ENCODE data around the gene PNCK. TPM values are rescaled to one million over a fixed set of nuclear protein-coding genes. Genes with fewer than 3 reads are reported as not detected.

The PNCK gene
- total RNA-seq, 1 experiment from 2014 or later = not detected

DNA sequence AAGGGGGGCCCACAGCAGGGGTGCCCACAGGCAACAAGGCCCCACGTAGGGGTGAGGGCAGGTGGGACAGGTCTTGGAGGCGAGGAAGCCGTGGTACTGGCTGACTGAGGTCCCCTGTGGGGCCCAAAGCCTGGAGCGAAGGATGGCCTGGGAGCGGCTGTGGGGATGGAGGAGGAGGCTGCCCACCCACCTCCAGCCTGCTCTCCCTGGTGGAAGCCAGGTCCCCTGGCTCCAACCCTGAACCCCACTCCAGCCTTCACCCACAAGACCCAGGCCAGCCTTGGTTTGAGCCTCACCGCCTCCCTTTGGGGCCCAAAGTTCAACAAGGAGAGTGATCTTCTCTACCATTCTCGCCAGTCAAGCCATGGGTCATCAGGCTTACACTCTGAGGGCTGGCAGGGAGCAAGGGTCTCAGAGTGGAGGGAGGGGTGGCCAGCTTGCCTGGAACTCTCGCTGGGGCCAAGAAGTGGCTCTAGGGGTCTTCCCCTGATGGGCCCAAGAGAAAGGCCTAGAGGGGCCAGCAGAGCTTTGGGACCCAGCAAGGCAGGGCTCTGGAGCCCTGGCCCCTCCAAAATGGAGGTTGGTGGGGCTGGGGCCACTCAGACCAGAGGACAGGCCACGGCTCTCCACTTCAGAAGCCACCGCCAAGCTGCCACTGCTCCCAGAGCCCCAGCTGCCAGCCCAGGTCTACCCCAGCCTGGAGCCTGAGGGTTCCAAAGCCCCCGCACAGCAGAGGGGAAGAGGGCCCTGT is 5.0 kb downstream of the PNCK start:
- in situ Hi-C loops (cut with HindIII; ENCODE audit: low sequenced_read_pairs) = no loop called here
- no peak for DNase-seq (ENCODE audit: low spot score)

DNA sequence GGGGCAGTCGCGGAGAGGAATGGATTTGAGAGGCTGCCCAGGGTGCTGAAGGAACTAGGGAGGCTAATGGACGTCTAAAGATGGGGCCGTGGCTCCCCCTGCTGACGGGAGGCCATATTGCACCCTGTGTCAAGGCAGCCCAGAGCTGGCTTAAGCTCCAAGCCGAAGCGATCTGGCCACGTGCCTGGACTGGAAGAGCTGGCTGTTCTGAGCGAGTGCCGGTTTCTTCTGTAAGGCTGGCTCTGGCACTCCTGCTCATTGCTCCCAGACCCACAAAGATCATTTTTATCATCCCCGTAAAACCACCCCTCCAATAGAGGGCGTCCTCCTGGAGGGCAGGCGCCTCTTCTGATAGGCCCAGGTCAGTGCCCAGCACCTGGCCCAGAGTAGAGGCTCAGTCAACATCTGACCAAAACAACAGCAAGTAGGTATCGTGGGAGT is 5.6 kb downstream of the PNCK start:
- in situ Hi-C loops (cut with HindIII; ENCODE audit: low sequenced_read_pairs) = no loop called here
- peak; percentile 89 for DNase-seq (ENCODE audit: low spot score)

- in situ Hi-C loops (cut with HindIII; ENCODE audit: low sequenced_read_pairs) = no loop called here
- DNase-seq (ENCODE audit: low spot score) = no peak
These were observed 6.2 kb downstream of the PNCK start for GRCh38 chrX:153667281-153667955.

DNA sequence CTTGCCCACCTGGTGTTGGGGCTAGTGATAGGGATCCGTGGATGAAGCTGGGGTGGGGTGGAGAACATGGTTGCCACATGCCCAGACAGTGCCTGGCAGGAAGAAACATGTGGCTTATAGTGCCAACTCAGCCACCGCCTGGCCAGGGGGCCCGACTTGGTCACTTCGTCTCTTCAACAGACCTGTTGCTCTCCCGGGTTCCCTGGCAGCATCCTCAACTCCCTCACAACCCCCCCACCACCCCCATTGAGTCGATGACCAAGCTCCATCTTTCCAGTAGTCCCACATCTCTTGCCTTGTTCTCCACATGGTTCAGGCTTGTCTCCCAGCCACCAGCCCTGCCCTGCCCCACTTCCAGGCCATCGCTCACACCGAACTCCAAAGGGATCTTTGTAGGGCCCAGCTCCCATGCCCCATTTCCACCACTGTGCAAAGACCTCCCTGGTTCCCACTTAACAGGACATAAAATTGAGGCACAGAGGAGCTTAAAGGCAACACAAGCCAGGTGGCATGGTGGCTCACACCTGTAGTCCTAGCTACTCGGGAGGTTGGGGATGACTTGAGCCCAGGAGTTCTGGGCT is 7.8 kb downstream of the PNCK start:
- in situ Hi-C loops (cut with HindIII; ENCODE audit: low sequenced_read_pairs) = no loop called here
- DNase-seq (ENCODE audit: low spot score) = no peak

- in situ Hi-C loops (cut with HindIII; ENCODE audit: low sequenced_read_pairs) = no loop called here
- no peak for DNase-seq (ENCODE audit: low spot score)
These were observed 11.3 kb downstream of the PNCK start for GRCh38 chrX:153662266-153662665.

GRCh38 chrX:153659268-153659667 is 14.3 kb downstream of the PNCK start:
- no peak for DNase-seq (ENCODE audit: low spot score)
- in situ Hi-C loops (cut with HindIII; ENCODE audit: low sequenced_read_pairs) = no loop called here

DNA sequence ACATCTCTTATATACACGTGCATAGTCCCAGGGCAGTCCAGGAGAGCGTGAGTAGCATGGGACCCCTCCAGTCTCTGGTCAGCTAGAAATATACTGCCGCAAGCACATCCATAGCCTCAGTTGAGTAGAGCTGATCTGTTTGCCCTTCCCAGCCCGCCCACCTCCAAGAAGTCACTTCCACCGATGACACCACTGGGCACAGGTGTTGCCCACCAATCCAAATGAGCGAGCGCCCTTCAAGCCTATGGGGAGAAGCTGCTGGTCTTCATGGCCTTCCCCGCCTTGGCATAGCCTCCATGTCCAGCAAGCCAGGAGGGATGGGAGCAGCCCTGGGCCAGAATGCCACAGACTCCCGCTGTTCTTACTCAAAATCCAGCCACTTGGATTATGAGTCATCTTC is 16.5 kb downstream of the PNCK start:
- DNase-seq (ENCODE audit: low spot score) = no peak
- in situ Hi-C loops (cut with HindIII; ENCODE audit: low sequenced_read_pairs) = no loop called here

DNA sequence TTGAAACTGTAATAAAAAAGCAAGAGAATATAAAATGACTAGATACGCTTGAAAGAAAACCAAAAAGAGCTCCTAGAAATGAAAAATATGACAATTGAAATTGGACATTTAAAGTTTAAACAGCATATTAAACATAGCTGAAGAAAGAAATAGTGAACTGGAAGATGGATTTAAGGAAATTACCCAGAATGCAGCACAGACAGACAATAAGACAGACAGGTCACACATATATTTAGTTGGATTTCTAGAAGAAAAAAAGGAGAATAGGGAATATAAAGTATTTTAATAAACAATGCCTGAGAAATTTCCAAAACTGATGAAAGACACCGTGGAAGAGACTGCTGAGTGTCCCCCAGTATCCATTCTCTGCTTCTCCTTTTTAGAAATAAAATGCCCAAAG is 20.1 kb downstream of the PNCK start:
- in situ Hi-C loops (cut with HindIII; ENCODE audit: low sequenced_read_pairs) = no loop called here

DNA sequence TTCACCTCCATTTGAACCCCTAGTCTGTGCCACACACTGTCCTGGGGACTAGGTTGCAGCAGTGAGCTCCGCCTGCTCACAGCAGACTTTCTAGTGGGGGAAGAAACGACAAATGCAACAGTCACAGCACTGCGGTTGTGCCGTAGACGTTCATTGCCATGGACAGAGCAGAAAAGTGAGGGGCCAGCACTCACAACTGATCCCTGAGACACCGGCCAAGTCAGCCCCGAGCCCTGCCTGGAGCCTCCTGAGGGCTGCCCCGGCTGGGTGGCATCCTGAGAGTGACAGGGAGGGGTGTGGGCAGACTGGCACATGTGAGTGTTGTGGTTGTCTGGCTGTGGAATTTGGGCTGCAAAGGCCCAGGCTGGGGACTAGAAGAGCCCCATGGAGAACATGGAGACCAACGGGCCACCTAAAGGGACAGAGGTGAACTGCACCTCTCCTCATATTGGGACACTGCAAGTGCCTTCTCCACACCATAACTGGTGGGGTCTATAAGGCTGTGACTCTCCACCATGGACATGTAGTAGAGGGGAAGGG is 22.0 kb downstream of the PNCK start:
- DNase-seq (ENCODE audit: low spot score) = no peak
- in situ Hi-C loops (cut with HindIII; ENCODE audit: low sequenced_read_pairs) = no loop called here

More for the DNA sequence above, 20.1 kb downstream of the PNCK start:
- DNase-seq (ENCODE audit: low spot score) = no peak

DNA sequence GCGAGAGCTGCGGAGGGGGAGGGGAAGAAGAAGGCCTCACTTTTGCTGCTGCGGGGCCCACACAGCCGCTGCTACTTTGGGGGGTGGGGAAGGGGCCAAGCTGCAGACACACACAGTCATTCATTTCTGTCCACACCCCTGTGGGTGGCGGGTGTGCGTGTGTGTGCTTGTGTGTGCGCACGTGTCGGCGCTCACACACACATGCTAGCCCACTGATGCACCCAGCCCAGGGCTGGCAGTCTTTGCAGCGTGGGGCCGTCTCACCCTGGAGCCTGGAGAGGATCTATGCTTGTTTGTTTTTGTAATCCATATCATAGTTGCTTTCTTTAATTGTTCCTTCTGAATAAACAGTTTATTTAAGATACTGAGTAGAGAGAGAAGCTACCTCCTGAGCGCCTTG is 22.7 kb downstream of the PNCK start:
- in situ Hi-C loops (cut with HindIII; ENCODE audit: low sequenced_read_pairs) = no loop called here
- DNase-seq (ENCODE audit: low spot score) = no peak

- DNase-seq (ENCODE audit: low spot score) = no peak
- in situ Hi-C loops (cut with HindIII; ENCODE audit: low sequenced_read_pairs) = no loop called here
These were observed 23.5 kb downstream of the PNCK start for GRCh38 chrX:153649915-153650782.

- in situ Hi-C loops (cut with HindIII; ENCODE audit: low sequenced_read_pairs) = no loop called here
- no peak for DNase-seq (ENCODE audit: low spot score)
These were observed 24.3 kb downstream of the PNCK start for GRCh38 chrX:153649178-153649914.

GRCh38 chrX:153648358-153649177 is 25.0 kb downstream of the PNCK start:
- DNase-seq (ENCODE audit: low spot score) = no peak
- in situ Hi-C loops (cut with HindIII; ENCODE audit: low sequenced_read_pairs) = no loop called here

GRCh38 chrX:153647461-153648357 is 25.9 kb downstream of the PNCK start:
- DNase-seq (ENCODE audit: low spot score) = no peak
- in situ Hi-C loops (cut with HindIII; ENCODE audit: low sequenced_read_pairs) = no loop called here

DNA sequence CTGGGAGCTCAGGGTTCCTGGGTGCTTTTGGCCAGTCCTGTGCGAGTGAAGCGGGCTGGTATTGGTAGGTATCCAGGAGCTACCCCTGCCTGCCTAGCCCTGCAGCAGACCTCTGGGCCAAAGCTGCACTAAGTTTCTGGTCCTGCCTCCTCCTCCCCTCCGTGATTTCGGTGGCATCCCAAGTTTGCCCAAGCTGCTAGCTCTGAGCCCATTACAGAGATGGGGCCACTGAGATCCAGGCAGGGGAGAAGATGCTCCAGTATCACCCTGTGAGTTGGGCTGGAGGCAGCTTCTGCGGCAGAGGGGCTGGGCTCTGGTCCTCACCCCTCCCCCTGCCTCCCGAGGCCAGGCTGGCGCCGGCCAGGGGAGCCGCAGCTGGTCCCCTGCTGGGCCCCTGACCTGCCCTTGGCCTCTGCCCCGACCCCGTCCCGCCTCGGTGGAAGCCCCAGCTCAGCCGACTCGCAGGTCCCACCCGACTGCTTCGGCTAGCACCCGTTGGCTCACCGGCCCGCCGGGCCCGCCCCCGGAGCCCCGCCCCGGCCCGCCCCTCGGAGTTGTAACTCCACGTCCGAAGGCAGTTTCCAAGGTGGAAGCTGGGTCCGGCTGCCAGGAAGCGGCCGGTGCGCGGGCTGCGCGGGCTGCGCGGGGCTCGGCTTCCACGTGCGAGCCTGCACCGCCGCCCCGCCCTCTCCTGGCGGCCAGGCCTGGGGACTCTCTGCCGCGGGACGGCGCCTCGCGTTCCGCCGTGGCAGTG is 26.8 kb downstream of the PNCK start, which contains the start of gene DUSP9:
Gene DUSP9 (plus strand): TSS at position 584 of the 754 bp plus-strand sequence. CDS start 751 bp downstream, outside the sequence.
- in situ Hi-C loops (cut with HindIII; ENCODE audit: low sequenced_read_pairs) = no loop called here
- DNase-seq (ENCODE audit: low spot score) = no peak

- in situ Hi-C loops (cut with HindIII; ENCODE audit: low sequenced_read_pairs) = no loop called here
- DNase-seq (ENCODE audit: low spot score) = no peak
These were observed 27.6 kb downstream of the PNCK start for GRCh38 chrX:153645921-153646488.
